HG03457 (cell line): ENCODE measurements around the gene USP9X.
"Not testable (repeated sequence)": the region's sequence is repeated elsewhere in the genome, so short reads cannot be mapped to it uniquely, and the experiment has no call there.

Source experiments
- ATAC-seq: cut with Tn5 transposase; IDR thresholded peaks from one replicate; pipeline ENCODE4 v1.9.1; 2021; ENCODE audit warnings: moderate number of reproducible peaks; ENCODE audit not compliant: unreplicated experiment

USP9X gene

DNA sequence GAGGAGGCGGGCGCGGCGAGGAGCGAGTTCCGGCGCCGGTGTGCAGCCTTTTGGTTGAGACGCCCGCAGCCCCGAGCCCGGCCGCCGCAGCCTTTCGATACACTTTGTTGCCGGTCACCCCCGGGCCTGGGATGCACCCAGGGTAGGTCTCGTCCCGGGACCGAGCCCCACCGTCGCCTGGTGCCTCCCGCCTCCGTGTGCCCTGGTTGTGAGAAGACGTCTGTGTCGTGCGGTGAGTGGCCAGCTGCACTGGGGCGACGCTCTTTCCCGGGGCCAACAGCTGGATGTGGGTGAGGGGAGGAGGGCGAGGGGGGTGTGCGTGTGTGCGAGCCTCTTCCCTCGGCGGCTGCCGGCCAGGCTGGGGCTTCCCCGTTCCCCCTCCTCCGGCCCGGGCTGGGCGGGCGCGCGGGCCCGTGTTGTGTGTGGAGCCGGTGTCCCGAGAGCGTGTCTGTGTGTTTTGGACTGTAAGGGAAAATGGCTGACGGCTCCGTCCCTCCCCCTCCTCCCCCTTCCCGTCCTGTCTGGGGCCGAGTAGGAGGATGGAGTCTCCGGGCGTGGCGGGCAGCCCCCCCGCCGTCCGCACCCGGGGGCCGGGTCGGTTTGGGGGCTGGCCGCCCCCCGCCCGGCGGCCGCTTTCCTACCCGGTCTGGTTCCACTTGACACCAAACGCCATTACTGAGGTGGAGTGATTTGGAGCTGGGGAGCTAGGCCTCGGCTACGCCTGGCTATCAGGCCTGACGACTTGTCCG is 807 bp downstream of the USP9X start:
- ATAC-seq: no peak

DNA sequence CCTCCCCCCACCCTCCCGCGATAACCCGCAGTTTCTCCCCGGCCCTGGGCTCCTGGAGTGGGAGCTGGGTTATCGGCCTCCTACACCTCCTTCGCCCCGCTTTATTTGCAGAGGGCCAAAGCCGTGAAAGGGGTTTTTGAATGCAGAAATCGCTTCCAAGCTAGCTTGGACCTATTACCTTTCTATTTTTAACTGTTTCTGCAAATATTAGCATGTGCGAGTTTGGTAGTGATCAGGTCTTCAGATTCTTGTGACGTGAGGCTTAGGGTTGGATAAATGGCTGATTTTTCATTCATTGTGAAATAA is 1.3 kb downstream of the USP9X start:
- no peak for ATAC-seq

DNA sequence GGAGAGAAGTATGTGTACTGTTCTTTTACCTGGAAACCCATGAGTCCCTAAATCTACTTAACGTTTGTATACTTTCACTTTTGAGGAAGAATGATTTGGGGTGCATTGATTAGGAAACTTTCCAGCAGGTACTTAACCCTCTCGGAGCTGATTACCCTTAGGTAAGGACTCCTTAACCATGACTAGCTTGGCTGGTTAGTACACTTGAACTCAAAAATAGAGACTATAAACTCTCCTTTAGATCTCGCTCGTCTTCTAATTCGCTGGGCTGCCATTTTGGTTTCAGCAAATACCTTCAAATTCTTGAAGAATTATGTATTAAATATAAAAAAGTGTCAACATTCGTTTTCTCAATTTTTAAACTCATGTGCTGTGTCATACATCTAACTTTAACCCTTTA is 2.0 kb downstream of the USP9X start:
- no peak for ATAC-seq

DNA sequence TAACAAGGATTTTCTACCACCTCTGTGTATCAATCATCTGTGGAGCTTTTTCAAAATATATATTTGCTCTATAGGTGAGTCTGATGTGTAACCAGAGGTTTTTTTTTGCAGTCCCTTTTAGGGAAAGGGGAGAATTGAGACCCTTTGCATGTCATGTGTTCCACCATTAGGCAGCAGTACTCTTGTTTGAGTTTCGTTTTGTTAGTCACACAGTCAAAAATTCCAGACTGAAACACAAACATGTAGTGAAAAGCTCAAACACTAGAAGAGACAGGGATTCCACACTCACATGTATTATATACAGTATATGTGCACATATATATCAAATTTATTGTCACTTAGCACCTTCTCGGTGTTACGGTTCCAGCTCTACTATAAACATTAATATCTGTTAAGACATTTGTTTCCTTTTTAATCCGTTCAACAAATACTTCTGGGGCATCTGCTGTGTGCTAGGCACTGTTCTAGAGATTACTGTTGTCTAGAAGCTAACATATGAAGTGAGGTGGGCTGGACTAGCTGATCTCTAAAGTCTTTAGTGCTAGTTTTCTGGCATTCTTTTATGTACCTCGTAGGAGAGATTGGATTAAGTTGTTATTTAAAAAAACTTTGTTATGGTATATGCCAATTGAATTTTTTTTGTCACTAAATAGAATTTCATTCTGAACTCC is 5.5 kb downstream of the USP9X start:
- no peak for ATAC-seq

DNA sequence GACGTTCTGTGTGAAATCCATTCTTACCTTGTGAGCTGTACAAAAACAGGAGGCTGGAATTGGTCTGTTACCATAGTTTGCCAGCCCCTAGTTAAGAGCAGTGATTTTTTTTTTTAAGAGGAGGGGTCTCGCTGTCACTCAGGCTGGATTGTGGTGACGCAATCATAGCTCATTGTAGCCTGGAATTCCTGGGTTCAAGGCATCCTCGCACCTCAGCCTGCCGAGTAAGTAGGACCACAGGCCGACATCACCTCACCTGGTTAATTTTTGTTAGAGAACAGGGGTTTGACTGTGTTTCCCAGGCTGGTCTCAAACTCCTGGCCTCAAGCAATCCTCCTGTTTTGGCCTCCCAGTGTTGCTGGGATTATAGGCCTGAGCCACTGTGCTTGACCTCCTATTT is 7.5 kb downstream of the USP9X start:
- ATAC-seq: no peak

DNA sequence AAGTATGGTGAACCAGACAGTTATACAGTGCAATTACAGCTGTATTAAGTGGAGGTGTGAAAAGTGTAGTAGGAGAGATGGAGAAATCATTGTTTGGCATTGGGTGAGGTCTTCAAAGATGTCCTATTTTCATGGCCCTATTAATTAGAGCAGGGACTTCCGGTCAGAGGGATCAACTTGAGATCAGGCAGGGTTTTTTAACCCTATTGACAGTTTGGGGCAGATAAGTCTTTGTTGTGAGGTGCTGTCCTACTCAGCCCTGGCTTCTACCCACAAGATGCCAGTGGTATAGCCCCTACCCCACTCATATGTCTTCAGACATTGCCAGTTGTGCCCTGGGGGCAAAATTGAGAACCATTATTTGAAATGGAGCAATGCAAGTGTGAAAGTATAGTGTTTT is 9.9 kb downstream of the USP9X start:
- no peak for ATAC-seq

DNA sequence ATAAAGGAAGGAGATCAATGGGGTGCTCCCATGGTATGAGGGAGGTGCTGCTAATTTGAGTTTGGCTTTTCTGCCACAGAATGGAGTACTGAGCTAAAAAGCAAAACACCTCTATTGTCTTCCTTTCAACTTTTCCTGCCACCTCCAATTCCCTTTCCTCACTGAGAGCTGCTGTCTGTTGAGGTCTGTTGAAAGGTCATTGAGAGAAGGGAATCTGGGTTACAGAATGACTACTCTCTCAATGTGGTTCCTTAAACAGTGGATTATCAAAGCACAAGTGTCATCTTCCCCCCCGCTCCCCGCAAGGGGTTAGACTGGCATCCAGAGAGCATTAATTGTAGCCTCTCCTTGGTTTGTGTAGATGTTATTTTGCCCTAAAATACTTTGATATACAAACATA is 10.7 kb downstream of the USP9X start:
- no peak for ATAC-seq

DNA sequence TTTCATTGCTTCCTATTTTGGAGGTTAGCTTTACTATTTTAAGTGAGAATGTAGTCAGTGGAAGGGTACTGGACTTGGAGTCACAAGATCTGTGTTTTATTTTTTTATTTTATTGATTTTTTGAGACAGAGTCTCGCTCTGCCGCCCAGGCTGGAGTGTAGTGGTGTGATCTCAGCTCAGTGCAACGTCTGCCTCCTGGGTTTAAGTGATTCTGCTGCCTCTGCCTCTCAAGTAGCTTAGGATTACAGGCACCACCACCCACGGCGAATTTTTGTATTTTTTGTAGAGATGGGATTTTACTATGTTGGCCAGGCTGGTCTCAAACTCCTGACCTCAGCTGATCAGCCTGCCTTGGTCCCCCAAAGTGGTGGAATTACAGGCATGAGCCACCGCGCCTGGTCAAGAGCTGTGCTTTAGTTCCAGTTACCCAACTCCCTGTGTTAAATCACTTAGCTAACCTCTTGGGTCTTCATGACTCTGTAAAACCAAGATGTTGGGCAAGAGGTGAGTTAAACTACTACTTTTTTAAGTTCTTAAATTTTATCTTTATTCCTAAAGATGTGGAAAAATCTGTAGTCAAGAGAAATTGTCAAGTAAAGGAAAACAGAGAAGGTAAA is 11.2 kb downstream of the USP9X start:
- no peak for ATAC-seq

DNA sequence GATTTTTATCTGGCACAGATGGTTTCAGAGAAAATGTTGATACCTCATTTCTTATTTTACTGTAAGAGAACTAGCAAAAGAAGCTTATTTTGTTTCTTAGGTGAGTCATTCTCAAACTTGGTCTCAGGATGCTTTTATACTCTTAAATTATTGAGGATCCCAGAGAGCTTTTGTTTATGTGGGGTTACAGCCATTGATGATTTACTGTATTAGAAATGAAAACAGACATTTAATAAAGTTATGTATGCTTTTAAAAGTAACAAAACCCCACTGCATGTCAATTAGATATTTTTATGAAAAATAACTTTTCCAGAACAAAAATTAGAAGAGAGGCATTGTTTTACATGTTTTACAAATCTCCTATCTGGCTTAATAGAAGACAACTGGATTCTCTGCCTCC is 12.1 kb downstream of the USP9X start:
- ATAC-seq: no peak

DNA sequence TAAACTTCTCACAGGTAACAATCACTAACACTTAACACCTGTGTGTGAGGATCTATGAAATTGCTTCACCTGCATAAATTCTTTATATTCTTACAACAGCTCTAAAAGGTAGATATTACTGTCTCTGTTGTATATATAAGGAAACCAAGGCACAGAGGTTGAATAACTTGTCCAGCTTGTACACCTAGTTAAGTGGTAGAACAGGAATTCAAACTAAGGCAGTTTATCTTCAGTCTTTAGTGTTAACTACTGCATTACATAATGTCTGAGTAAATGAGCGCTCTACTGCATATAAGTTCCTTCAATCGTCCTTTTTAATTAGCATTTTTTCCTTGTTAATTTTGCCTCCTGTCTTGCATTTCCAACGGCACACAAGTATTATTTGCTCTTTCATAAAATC is 15.0 kb downstream of the USP9X start:
- no peak for ATAC-seq

DNA sequence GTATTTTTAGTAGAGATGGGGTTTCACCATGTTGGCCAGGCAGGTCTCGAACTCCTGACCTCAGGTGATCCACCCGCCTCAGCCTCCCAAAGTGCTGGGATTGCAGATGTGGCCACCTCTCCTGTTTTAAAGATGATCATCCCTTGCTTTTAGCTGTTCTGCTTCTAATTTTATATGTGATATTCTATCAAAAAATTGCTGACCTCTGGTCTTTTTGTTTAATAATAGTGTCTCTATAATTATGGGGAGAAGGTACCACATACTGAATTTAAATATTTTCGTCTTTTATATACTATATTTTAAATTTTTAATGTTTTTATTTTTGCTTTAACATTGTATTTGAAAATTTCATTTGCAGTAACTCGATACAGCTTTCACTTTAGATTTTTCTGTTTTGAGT is 15.6 kb downstream of the USP9X start:
- no peak for ATAC-seq

DNA sequence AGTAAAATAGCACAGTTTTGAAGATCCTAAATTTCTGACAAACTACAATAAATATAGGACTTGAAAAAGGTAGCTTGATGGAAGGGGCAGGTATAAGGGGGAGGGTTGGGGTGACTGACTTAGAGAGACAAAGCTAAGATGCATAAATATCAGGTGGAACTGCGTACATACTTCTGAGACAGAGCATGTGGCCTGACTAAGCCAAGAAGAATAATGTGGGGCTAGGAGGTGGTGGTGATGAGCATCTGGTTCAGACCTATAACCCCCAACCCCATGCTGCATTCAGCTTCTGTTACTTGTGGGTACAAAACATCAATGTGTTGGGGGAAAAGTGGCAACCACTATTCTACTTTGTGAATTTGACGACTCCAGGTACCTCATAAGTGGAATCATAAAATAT is 19.8 kb downstream of the USP9X start:
- ATAC-seq: no peak

DNA sequence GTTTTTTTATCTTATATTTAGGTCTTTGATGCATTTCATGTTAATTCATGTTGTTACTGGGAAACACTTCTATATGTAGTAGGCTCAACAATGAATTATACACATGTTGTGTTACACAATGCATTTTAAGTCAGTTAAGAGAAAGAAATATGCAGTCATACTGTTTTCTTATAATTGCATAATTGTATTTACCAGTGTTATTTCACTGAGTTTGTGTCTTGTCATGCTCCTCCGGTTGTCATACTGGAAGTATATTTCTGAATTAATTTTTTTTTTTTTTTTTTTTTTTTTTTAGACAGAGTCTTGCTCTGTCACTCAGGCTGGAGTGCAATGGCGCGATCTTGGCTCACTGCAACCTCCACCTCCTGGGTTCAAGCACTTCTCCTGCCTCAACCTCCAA is 21.0 kb downstream of the USP9X start:
- not testable (repeated sequence) for ATAC-seq

DNA sequence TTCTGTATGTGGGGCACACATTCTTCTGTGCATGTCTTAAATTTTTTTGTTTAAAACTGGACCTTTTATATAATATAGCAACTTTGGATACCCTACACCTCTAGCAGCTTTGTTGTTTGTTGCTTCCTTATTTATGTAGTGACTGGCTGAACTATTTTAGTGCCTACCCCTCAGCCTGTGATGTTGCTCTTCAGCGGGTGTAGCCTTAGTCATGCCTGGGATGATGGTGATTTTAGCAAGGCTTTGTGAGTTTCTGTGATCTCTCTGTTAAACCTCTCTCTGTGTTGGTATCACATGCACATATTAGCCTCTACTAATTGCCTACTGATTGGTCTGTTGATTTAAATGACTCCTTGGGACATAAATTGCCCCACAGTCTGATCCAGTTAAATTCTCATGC is 22.8 kb downstream of the USP9X start:
- ATAC-seq: no peak

DNA sequence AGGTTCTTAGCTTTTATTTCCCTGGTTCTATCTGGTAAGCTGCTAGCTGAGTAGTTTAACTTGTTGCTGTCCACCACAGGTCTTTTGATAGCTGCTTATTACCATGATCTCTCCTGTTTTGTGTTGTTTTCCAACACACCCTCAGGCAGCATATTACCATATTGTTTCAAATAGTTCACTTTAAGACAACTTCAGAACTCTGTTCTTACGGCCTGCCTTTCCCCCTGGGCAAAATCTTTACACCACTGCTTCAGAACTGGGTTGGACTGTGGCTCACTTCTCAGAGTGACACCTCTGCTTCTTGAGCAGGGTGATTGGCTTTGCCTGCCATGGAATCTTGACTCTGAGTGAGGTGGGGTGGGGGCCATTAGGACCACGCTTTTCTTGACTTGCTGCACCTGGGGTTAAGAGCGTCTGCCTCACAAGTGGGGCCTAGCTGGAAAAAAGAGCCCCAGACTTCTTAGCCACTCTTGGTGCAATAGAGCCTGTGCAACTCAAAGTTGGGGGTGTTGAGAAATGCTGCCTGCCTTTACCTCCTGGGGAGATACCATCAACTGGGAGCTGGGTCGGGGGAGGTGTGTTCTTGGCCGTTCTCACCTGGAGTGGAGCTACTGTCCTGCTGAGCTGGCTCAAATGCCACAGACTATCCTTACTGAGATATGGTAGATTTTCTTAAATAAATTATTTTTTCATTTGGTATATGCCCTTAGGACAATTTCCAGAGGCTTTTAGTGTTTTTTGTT is 23.4 kb downstream of the USP9X start:
- no peak for ATAC-seq

DNA sequence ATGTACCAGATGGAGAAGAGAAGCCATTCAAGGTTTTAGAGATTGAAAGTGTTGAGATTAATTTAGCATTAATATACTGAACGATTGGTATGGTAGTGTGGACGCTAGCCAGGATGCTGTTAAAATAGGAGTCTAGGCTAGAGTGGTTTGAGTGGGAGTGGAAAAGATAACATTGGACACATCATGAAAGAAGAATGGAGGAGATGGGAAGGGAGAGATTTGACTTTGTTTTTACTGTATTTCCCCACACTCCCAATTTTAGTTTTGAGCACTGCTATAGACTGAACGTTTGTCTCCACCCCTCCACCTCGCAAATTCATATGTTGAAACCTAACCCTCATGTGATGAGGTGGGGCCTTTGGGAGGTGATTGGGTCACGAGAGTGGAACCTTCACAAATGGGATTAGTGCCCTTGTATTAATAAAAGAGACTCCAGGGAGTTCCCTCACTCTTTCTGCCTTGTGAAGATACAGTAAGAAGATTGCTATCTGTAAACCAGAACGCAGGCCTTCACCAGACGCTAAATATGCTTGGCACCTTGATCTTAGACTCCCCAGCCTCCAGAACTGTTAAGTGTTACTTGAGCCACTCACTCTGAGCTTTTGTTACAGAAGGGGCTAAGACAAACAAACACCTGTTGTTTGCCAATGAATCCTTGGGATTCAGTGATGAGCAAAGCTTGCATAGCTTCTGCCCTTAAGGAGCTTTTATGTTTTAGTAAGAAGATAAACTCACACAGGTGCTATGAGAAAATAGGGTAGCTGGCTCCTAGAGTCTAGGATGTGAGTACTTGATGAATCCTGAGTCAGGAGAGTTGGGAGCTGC is 25.8 kb downstream of the USP9X start:
- no peak for ATAC-seq

DNA sequence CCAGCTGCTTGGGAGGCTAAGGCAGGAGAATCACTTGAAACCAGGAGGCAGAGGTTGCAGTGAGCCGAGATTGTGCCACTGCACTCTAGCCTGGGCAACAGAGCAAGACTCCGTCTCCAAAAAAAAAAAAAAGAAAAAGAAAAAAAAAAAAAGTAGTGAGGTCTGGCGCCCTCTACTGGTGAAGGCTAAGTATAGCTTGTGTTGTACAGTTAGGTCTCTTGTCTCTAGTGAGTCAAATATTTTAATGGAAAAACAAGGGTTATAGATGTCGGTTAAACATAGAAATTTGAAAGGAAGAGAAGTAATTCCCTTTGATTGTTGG is 29.8 kb downstream of the USP9X start:
- not testable (repeated sequence) for ATAC-seq

DNA sequence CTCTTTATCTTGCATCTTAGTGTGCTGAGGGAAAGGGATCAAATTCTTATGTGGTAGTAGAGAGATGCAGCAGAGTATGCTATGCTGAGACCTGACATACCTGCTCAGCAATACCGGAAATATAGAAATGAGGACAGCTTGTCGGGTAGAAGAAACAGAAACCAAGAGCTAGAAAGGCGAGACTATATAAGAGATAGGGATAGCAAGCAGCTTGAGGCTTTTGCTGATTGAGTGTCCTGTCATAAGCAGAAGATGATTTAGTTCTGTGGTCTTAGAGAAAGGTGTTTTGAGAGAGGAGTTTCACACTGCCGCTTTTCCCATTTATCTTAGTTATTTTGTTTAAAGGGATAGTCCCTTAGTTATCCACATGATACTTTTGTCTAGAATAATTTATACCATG is 31.7 kb downstream of the USP9X start:
- peak; percentile 67 for ATAC-seq

DNA sequence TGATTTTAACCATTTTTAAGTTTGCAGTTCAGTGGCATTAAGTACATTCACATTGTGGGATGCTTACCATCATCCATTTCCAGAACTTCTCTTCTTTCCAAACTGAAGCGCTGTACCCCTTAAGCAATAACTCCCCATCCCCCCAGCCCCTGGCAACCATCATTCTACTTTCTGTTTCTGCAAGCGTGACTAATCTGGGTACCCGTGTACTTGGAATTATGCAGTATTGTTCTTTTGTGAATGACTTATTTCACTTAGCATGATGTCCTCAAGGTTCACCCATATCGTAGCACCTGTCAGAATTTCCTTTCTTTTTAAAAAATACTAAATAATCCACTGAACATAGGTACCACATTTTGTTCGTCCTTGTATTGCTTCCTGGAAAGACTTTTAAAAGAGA is 32.9 kb downstream of the USP9X start:
- ATAC-seq: no peak

DNA sequence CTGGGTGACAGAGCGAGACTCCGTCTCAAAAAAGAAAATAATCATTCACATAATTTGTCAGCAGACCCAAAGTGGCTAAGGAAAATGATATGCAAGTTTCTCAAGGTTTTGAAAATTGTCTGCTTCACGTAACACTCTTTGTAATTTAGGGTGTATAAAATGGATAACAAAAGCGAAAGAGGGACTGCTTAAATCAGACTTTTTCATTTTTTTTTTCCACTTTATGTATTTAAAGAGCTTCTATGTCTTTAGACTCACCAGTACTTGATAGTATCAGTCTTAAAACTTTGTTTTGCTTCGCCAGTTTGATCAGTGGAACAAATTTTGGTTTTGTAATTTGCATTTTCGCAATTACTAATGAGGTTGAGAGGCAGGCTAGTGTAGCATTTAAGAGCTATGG is 34.6 kb downstream of the USP9X start:
- ATAC-seq: no peak

DNA sequence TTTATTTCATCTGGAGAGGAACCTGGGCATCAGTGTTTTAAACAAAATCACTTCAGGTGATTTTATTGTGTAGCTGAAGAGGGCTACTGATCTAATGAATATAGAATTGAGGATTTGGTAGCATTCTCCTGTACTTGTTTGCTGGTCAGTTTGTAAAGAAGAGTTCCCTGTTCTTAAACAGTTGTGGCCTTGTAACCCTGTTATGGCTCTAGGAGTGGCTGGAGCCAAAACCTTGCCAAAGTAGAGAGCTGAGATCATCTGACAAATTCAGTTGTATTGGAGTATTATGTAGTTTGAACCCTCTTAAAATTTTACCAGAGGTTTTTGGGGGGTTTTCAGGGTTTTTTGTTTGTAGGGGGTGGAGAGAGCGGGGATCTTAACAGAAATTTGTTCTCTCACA is 36.5 kb downstream of the USP9X start:
- ATAC-seq: no peak
